ENCODE data around the gene SRGAP2C.
"Not testable (repeated sequence)": the region's sequence is repeated elsewhere in the genome, so short reads cannot be mapped to it uniquely, and the experiment has no call there.

- not testable (repeated sequence) for TF ChIP-seq SP2 (CRISPR knock-in tag; IDR thresholded peaks at IDR 0.05); XRCC5 (optimal IDR thresholded peaks at IDR 0.05; ENCODE audit: low read length); ZSCAN29 (CRISPR knock-in tag; conservative IDR thresholded peaks at IDR 0.05); MXI1 (IDR thresholded peaks at IDR 0.05; ENCODE audit: borderline replicate concordance, low read depth, low read length); ZFP1 (CRISPR knock-in tag; IDR thresholded peaks at IDR 0.05)
These were observed 161.9 kb downstream of the SRGAP2C start for GRCh38 chr1:121346654-121347053.
